ENCODE measurements around the gene PXYLP1.

Gene PXYLP1

GRCh38 chr3:141330235-141330634, 98.6 kb downstream of the PXYLP1 start:
- no peak for TF ChIP-seq CTCF (IDR thresholded peaks at IDR 0.05; ENCODE audit: control insufficient read depth, insufficient read depth, low read depth, low read length, missing control alignments)
- no peak for DNase-seq (ENCODE audit: low read depth)

GRCh38 chr3:141330718-141331376, 99.2 kb downstream of the PXYLP1 start:
- H3K4me3 ChIP-seq (ENCODE audit: control insufficient read depth, low read depth, low read length): no peak overlapping the region
- no peak for TF ChIP-seq CTCF (IDR thresholded peaks at IDR 0.05; ENCODE audit: control insufficient read depth, insufficient read depth, low read depth, low read length, missing control alignments)
- no peak for DNase-seq (ENCODE audit: low read depth)

More at GRCh38 chr3:141330235-141330634, 98.6 kb downstream of the PXYLP1 start:
- H3K4me3 ChIP-seq (ENCODE audit: control insufficient read depth, low read depth, low read length): no peak overlapping the region

DNA sequence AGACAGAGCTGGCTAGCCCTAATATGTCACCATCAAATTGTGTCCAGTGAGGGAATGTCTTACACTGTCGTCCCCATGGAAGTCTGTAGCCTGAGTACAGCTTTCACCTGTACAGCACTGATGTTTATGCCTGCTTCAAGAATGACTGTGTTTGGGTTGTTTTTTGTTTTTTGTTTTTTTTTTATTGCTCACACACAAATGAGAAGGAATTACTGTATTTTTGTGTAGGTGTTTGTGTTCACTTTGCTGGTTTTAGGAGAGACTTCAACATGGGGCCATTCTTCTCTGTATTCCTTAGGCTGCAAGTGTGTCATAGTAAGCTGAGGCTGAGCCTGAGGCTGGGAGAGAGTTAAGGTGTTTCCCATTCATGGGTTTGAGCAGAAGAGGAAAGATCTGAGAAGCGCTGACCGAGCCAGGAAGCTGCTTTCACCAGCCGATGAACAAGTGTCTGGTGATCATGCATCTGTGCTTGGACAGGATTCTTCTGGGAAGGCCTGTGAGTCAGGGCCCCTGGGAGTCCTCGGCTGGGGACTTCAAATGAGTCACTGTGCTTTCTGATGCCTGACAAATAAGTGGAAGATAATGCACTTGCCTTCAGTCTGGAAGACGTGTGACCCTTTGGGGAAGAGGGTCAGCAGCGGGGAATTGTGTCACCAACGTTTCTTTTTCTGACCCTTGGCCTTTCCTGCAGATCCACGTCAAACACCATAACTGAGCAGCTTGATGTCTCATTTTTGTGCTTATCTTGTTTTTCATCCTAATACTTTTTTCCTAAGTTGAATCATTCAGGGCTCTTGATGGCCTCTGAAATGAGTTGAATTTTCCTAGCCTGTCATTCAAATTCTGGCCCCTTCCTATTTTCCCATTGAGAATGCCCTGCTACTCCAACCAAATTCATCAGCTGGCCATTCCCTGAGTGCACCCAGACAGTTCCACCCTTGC, 100.0 kb downstream of the PXYLP1 start:
- DNase-seq (ENCODE audit: low read depth): peak; percentile 83
- no peak for TF ChIP-seq CTCF (IDR thresholded peaks at IDR 0.05; ENCODE audit: control insufficient read depth, insufficient read depth, low read depth, low read length, missing control alignments)
- no peak overlapping the region for H3K4me3 ChIP-seq (ENCODE audit: control insufficient read depth, low read depth, low read length)

DNA sequence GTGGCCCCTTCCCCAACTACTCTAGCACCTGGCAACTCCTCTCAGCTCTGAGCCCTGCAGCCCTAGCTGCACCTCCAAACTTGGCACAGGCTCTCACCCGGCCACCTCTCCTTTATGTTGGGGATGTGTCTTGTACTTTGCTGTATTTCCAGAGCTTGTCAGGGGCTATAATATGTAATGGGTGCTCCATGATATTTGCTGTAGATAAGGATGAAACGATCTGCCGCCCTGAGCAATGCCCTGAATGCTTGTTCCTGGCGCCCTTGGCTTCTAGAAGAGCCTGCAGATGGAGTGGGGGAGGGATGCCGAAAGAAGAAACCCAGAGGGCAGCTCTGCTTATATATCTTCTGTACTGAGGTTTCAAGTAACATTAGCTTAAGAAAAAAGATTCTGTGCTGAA, 100.8 kb downstream of the PXYLP1 start:
- H3K4me3 ChIP-seq (ENCODE audit: control insufficient read depth, low read depth, low read length): no peak overlapping the region
- no peak for TF ChIP-seq CTCF (IDR thresholded peaks at IDR 0.05; ENCODE audit: control insufficient read depth, insufficient read depth, low read depth, low read length, missing control alignments)
- DNase-seq (ENCODE audit: low read depth): no peak

- no peak for TF ChIP-seq CTCF (IDR thresholded peaks at IDR 0.05; ENCODE audit: control insufficient read depth, insufficient read depth, low read depth, low read length, missing control alignments)
- no peak for DNase-seq (ENCODE audit: low read depth)
- no peak overlapping the region for H3K4me3 ChIP-seq (ENCODE audit: control insufficient read depth, low read depth, low read length)
These were observed 102.4 kb downstream of the PXYLP1 start for GRCh38 chr3:141333836-141334626.

DNA sequence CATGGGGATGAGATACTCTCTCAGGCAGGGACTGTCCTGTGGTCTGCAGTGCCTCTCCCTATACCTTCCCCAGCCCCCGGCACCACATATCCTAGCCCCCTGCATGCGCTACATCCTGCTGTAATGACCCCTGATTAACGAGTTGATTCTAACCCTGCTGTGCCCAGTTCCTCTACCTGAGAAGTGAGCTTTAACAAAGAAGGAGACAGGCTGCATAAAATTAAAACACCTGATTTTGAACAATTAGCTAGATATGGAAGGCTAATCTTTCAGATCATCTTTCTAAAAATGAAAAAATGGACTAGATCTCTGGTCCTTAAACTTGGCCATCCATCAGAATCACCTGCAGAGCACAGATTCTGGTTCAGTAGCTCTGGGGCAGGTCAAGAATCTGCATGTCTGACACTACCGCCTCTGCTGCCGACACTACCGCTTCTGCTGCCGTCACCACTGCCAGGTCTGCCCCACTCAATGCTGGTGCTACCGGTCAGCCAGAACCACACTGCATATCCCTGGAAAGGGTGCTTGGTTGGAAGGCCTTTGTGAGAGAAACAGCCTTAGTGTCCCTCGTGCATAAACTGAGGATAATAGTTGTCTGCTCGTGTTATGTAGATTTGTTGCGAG, 103.1 kb downstream of the PXYLP1 start:
- no peak for DNase-seq (ENCODE audit: low read depth)

More for the DNA sequence above, 103.1 kb downstream of the PXYLP1 start:
- no peak overlapping the region for H3K4me3 ChIP-seq (ENCODE audit: control insufficient read depth, low read depth, low read length)
- no peak for TF ChIP-seq CTCF (IDR thresholded peaks at IDR 0.05; ENCODE audit: control insufficient read depth, insufficient read depth, low read depth, low read length, missing control alignments)
